OCI-LY7 (cell line): ENCODE data around the gene SPP1. TPM values are rescaled to one million over a fixed set of nuclear protein-coding genes. Genes with fewer than 3 reads are reported as not detected.
"Not testable (repeated sequence)": the region's sequence is repeated elsewhere in the genome, so short reads cannot be mapped to it uniquely, and the experiment has no call there.

ENCODE experiments used
- BruUV-seq: library from RNA; stranded (reverse); fragments of 400-500 nt; replicated peaks from 2 replicates; lab custom pipeline; 2021; lab: Mats Ljungman, UMichigan
- CTCF ChIA-PET: fragments of 300-600 bp; sonication (Branson Sonifier 250); formaldehyde crosslinking; loops from one replicate; lab custom pipeline; 2022; ENCODE audit warnings: antibody characterized with exemption; ENCODE audit not compliant: unreplicated experiment; lab: Charles Lee
- POLR2A ChIA-PET: fragments of 300-600 bp; sonication (Branson Sonifier 250); formaldehyde crosslinking; loops from one replicate; lab custom pipeline; 2022; ENCODE audit warnings: antibody characterized with exemption; lab: Charles Lee
- DNase-seq: peaks from one replicate; pipeline ENCODE4 v3.0.0-alpha.2; 2015; ENCODE audit warnings: low spot score
- H2AFZ ChIP-seq: fragments of 200-600 bp; sonication (generic), shearing (Covaris generic); 2 replicates; pipeline ENCODE4 v1.6.1; 2014; ENCODE audit warnings: mild to moderate bottlenecking, antibody characterized with exemption, low read length, moderate library complexity
- H3K27ac ChIP-seq: fragments of 200-600 bp; sonication (generic); 2 replicates; pipeline ENCODE4 v1.5.1; 2014; ENCODE audit warnings: mixed run types, low read depth, mild to moderate bottlenecking, moderate library complexity, low read length, inconsistent platforms; ENCODE audit not compliant: poor library complexity, severe bottlenecking
- H3K36me3 ChIP-seq: fragments of 200-600 bp; sonication (generic); 2 replicates; pipeline ENCODE4 v1.6.1; 2014; ENCODE audit warnings: mild to moderate bottlenecking, antibody characterized with exemption, low read length, moderate library complexity, mixed read lengths; ENCODE audit not compliant: insufficient read depth
- H3K4me1 ChIP-seq: fragments of 200-600 bp; sonication (generic); 2 replicates; pipeline ENCODE4 v1.5.1; 2014; ENCODE audit warnings: mild to moderate bottlenecking, low read length; ENCODE audit not compliant: insufficient read depth, poor library complexity, severe bottlenecking
- H3K4me2 ChIP-seq: fragments of 200-600 bp; sonication (generic); 2 replicates; pipeline ENCODE4 v1.6.1; 2014; ENCODE audit warnings: mild to moderate bottlenecking, low read length
- H3K4me3 ChIP-seq: fragments of 200-600 bp; sonication (generic); 2 replicates; pipeline ENCODE4 v1.5.1; 2014; ENCODE audit warnings: mild to moderate bottlenecking, low read depth, low read length; ENCODE audit not compliant: poor library complexity, severe bottlenecking
- H3K79me2 ChIP-seq: fragments of 200-600 bp; sonication (generic); 2 replicates; pipeline ENCODE4 v1.6.1; 2016; ENCODE audit warnings: low read depth, mild to moderate bottlenecking, low read length, moderate library complexity, mixed read lengths; ENCODE audit not compliant: insufficient read depth
- H3K9me2 ChIP-seq: fragments of 200-600 bp; sonication (generic); 2 replicates; pipeline ENCODE4 v1.6.1; 2016; ENCODE audit warnings: mild to moderate bottlenecking, low read length, mixed read lengths; ENCODE audit not compliant: insufficient read depth
- H3K9me3 ChIP-seq: fragments of 200-600 bp; sonication (generic); 2 replicates; pipeline ENCODE4 v1.6.1; 2014; ENCODE audit warnings: mild to moderate bottlenecking, mixed run types, low read length, mixed read lengths
- H4K20me1 ChIP-seq: fragments of 200-600 bp; sonication (generic); 2 replicates; pipeline ENCODE4 v1.6.1; 2014; ENCODE audit warnings: mild to moderate bottlenecking, antibody characterized with exemption, low read length, moderate library complexity, mixed read lengths; ENCODE audit not compliant: insufficient read depth
- EZH2phosphoT487 ChIP-seq: fragments of 200-600 bp; sonication (generic); IDR thresholded peaks from 2 replicates; pipeline ENCODE4 v1.6.1; 2018; ENCODE audit warnings: low read depth, borderline replicate concordance, mild to moderate bottlenecking, mixed run types, antibody characterized with exemption, low read length, moderate library complexity, mixed read lengths
- intact Hi-C: fragments of 100-400 bp; cut with micrococcal nuclease; formaldehyde crosslinking; loops from one replicate; pipeline ENCODE4 v1.10.0; 2022; ENCODE audit not compliant: unreplicated experiment
- total RNA-seq, 2 experiments: library from RNA; depleted of rRNA in 1 of 2; stranded (reverse); fragments of >200 nt in 1 of 2; shearing (Covaris generic) in 1 of 2; gene quantifications; 2 replicates each; pipeline ENCODE4 v1.2.3, GENCODE V29; 2014 to 2022
- TF ChIP-seq, protein P1 (sequence below): fragments of 200-600 bp; sonication (generic); conservative IDR thresholded peaks from 2 replicates; pipeline ENCODE4 v1.5.1; 2014; ENCODE audit warnings: mild to moderate bottlenecking, antibody characterized with exemption, low read length, moderate library complexity, mixed read lengths

Gene SPP1
- total RNA-seq, 2 experiments from 2014 or later: 1.4 TPM; not detected in 1

DNA sequence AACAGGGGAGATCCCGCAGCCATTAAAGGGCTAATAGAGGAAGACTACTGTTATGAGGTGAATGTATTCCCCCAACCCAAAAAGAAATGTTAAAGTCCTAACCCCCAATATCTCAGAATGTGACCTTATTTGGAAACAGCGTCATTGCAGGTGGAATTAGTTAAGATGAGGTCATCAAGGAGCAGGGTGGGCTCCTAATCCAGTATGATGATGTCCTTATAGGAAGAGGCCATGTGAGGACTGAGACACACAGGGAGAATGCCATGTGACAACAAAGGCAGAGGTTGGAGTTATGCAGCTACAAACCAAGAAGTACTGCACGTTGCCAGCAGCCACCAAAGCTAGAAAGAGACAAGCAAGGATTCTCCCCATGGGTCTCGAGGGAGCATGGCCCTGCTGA is 14.3 kb downstream of the SPP1 start:
- TF ChIP-seq EZH2phosphoT487: no peak
- TF ChIP-seq, protein P1, sequence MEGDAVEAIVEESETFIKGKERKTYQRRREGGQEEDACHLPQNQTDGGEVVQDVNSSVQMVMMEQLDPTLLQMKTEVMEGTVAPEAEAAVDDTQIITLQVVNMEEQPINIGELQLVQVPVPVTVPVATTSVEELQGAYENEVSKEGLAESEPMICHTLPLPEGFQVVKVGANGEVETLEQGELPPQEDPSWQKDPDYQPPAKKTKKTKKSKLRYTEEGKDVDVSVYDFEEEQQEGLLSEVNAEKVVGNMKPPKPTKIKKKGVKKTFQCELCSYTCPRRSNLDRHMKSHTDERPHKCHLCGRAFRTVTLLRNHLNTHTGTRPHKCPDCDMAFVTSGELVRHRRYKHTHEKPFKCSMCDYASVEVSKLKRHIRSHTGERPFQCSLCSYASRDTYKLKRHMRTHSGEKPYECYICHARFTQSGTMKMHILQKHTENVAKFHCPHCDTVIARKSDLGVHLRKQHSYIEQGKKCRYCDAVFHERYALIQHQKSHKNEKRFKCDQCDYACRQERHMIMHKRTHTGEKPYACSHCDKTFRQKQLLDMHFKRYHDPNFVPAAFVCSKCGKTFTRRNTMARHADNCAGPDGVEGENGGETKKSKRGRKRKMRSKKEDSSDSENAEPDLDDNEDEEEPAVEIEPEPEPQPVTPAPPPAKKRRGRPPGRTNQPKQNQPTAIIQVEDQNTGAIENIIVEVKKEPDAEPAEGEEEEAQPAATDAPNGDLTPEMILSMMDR: no peak
- Histone ChIP-seq H4K20me1 (no peaks in the 10 kb centered on the region), H3K9me3 (no peaks in the 10 kb centered on the region), H3K4me3 (no peak overlapping the region), H3K4me2 (no peak overlapping the region), H3K27ac (no peak overlapping the region), H2AFZ (no peak overlapping the region), H3K79me2 (no peaks in the 10 kb centered on the region), H3K36me3 (no peaks in the 10 kb centered on the region), H3K9me2 (no peaks in the 10 kb centered on the region), H3K4me1 (no peaks in the 10 kb centered on the region)
- intact Hi-C loops: loop anchor here (5.0 kb wide), 1 partner anchor 312 kb away; no protein-coding TSS in a partner anchor
- no peak for DNase-seq
- CTCF ChIA-PET: no interaction called here
- no TSS peak for BruUV-seq
- POLR2A ChIA-PET: no interaction called here

DNA sequence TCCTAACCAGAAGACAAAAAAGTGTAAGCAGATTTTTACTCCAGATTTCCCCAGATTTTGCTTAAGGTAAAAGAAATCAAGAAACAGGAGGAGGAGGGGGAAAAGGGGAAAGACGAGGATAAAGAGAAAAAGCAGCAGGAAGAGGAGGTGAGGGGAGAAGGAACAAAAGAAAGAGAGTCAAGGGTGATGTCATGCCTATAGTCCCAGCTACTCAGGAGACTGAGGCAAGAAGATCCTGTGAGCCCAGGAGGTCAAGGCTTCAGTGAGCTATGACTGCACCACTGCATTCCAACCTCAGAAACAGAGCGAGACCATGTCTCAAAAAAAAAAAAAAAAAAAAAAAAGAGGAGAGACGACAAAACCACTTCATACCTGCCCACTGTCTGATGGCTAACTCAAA is 19.9 kb downstream of the SPP1 start:
- Histone ChIP-seq H3K9me3 (no peaks in the 10 kb centered on the region), H3K9me2 (no peaks in the 10 kb centered on the region), H3K4me1 (no peaks in the 10 kb centered on the region), H3K4me2 (no peak overlapping the region), H3K79me2 (no peaks in the 10 kb centered on the region), H3K27ac (no peak overlapping the region), H3K4me3 (no peak overlapping the region), H4K20me1 (no peaks in the 10 kb centered on the region), H2AFZ (no peak overlapping the region), H3K36me3 (no peaks in the 10 kb centered on the region)
- CTCF ChIA-PET: no interaction called here
- no TSS peak for BruUV-seq
- intact Hi-C loops: no loop called here
- TF ChIP-seq, protein P1: no peak
- TF ChIP-seq EZH2phosphoT487: no peak
- POLR2A ChIA-PET: no interaction called here
- DNase-seq: no peak

DNA sequence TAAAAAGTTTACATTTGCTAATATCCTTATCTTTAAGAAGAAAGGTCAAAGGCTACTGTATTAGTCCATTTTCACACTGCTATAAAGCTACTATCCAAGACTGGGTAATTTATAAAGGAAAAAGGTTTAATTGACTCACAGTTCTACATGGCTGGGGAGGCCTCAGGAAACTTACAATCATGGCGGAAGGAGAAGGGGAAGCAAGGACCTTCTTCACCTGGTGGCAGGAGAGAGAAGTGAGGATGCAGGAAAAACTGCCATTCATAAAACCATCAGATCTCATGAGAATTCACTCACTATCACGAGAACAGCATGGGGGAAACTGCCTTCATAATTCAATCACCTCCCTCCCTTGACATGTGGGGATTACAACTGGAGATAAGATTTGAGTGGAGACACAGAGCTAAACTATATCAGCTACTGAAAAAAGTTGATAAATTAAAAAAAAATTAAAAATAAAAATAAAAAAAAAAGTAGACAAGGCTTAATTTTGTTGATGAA is 23.7 kb downstream of the SPP1 start:
- H2AFZ ChIP-seq, H3K9me3 ChIP-seq, H3K9me2 ChIP-seq, DNase-seq, H3K79me2 ChIP-seq, H3K4me3 ChIP-seq, H3K4me1 ChIP-seq, H4K20me1 ChIP-seq, H3K36me3 ChIP-seq, H3K4me2 ChIP-seq, BruUV-seq, CTCF ChIA-PET, H3K27ac ChIP-seq, intact Hi-C loops: not testable (repeated sequence)
- POLR2A ChIA-PET: interaction anchor here (1.0 kb wide), 1 partner anchor 38 kb away, joined by 3 read pairs; no protein-coding TSS in a partner anchor
